Spleen (tissue), 7 donors: Measurements from ENCODE around the gene BSN.

Experiments used
- CTCF ChIP-seq, 11 experiments: fragments of 200-600 bp in 7 of 11; fragments of 450-650 bp in 4 of 11; sonication (generic) in 4 of 11; IDR thresholded peaks in 8 of 11; conservative IDR thresholded peaks in 3 of 11; 1 replicate in 7 of 11; 2 replicates in 4 of 11; pipeline versions ENCODE4 v1.4.0 to v1.8.0; 2016 to 2021; ENCODE audit warnings: antibody characterized with exemption in 11 of 11, inconsistent platforms in 4 of 11, mild to moderate bottlenecking in 1 of 11
- POLR2A ChIP-seq, 3 donors: fragments of 450-650 bp; IDR thresholded peaks; one replicate each; pipeline ENCODE4 v1.5.1; 2017; ENCODE audit warnings: antibody characterized with exemption in 3 of 3, mild to moderate bottlenecking in 1 of 3
- POLR2AphosphoS5 ChIP-seq, 3 donors: sonication (generic); formaldehyde crosslinking; IDR thresholded peaks; one replicate each; pipeline ENCODE4 v1.5.1; 2017; ENCODE audit warnings: antibody characterized with exemption in 3 of 3
- donor health status: DM: no; HTN: no; CAD: no; lungs with moderate emphysema.
- donor health status: DM: no; HTN: no; CAD: no.
- donor health status: DM: no; HTN: no; CAD: no.

- TF ChIP-seq POLR2AphosphoS5 (IDR thresholded peaks at IDR 0.05) (no peak), POLR2A (IDR thresholded peaks at IDR 0.05) (no peak), CTCF (IDR thresholded peaks at IDR 0.05 in 8 of 11, conservative IDR thresholded peaks at IDR 0.05 in 3 of 11) (no peak)
These were observed 46.5 kb downstream of the BSN start for GRCh38 chr3:49600781-49601180.
